ENCODE results near the gene FAM168B. TPM values are rescaled to one million over a fixed set of nuclear protein-coding genes. Genes with fewer than 3 reads are reported as not detected.
A peak's percentile ranks its signal among the peaks of the same experiment; 100 is the strongest.

FAM168B gene
- polyA plus RNA-seq, 1 of the 3 experiments (the other 2 are of a cell fraction), result 72.7 TPM

DNA sequence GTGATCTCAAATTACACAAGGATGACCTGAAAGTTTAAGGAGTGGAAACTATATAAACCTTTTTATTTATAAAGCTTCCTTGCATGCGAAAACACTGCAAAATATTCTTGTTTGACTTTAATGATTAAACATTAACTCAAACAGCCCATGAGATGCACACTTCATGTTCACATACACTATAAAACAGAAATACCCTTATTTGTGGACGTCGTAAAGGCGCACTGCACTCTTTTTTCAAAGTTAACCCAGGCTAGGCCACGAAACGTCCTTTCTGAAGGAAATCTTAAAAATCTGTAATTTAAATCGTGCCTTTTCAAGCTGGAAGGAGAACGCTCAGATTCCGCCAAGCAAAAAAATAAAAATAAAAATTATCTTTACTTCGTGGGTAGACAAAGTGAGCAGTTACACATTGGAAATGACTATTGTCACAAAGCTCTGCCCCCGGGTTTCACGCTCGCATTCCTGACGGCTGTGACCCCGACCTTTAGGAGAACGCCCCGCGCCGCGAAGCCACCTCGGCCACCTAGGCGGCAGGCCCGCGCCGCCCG is 728 bp downstream of the FAM168B start:
- WGBS (ENCODE audit: low lambda C conversion rate), result 3% methylated on average over 14 of the region's 26 CpGs
- Histone ChIP-seq H3K4me3 (ENCODE audit: low read depth in 2 of 2, low read length in 1 of 2) (peak overlapping the region; percentile 69 to 90), H2AFZ (ENCODE audit: low read depth) (no peak overlapping the region), H3K36me3 (replicated peaks in 1 of 2; ENCODE audit: control insufficient read depth in 1 of 2, insufficient read depth in 2 of 2, low read length in 1 of 2) (peaks cover 1 to 30% of the 10 kb centered on the region in 2 experiments), H3K9me3 (no peaks in the 10 kb centered on the region), H3K27ac (ENCODE audit: low read depth in 2 of 2, low read length in 1 of 2) (peak overlapping the region; percentile 80 to 91), H3K4me1 (ENCODE audit: control insufficient read depth in 1 of 2, insufficient read depth in 2 of 2, low read depth in 1 of 2, low read length in 1 of 2) (0 out of 4 replicates have a peak, but pooled peaks cover 0 to 3% of the 10 kb centered on the region in 2 experiments), H3K4me2 (peak overlapping the region; percentile 87), H3F3A (replicated peaks; ENCODE audit: insufficient read depth) (peaks cover 15% of the 10 kb centered on the region), H4K20me1 (ENCODE audit: insufficient read depth) (peaks cover 48% of the 10 kb centered on the region), H3K27me3 (ENCODE audit: insufficient read depth) (no peaks in the 10 kb centered on the region), H3K9me2 (no peaks in the 10 kb centered on the region), H3K9ac (peak overlapping the region; percentile 89), H3K79me2 (ENCODE audit: insufficient read depth) (peaks cover 54% of the 10 kb centered on the region)
- DNase-seq, result no peak
- ChIA-PET POLR2A (interaction anchor here (0.8 to 1.2 kb wide), 4 partner anchors 11 to 46 kb away, joined by 3 to 4 read pairs (median 3); partner anchors contain the start of gene PLEKHB2), CTCF (interaction anchor here (0.7 kb wide), 1 partner anchor 55 kb away, joined by 3 read pairs; no protein-coding TSS in a partner anchor)
- 0 out of 2 replicates have a peak, but pooled peaks have one; percentile 0 for TF ChIP-seq POLR2AphosphoS5 (IDR thresholded peaks at IDR 0.05; ENCODE audit: low read depth, low read length)
- TF ChIP-seq, protein P1, sequence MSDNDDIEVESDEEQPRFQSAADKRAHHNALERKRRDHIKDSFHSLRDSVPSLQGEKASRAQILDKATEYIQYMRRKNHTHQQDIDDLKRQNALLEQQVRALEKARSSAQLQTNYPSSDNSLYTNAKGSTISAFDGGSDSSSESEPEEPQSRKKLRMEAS (IDR thresholded peaks at IDR 0.05; ENCODE audit: low read depth), result no peak
- TF ChIP-seq EZH2phosphoT487 (IDR thresholded peaks at IDR 0.05; ENCODE audit: borderline replicate concordance, low read depth), result no peak

DNA sequence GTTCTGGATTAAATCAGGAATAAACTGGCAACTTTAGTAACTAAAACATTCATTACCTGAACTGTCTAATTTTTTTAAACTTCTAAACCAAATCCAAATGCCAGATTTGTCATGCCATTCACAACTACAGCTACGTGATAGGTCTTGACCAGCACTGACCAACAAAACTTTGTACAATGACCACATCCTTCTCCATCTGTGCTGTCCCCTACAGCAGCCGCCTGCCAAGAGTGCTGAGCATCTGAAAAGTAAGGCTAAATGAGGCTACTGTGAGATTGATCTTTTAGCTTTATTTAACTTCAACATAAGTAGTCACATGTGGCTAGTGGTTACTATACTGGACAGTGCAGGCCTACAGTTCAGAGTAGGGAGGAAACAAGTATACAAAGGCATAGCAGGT is 7.6 kb downstream of the FAM168B start:
- 0 out of 2 replicates have a peak overlapping the region, but pooled peaks have one; percentile 13 for H3K4me2 ChIP-seq
- no peak overlapping the region for H3K9ac ChIP-seq
- ChIA-PET CTCF (interaction anchor here (1.3 to 1.8 kb wide), 2 partner anchors 12 to 18 kb away, joined by 6 to 7 read pairs; partner anchors contain the start of gene PLEKHB2), POLR2A (no interaction called here)
- peaks cover 6% of the 10 kb centered on the region for H3F3A ChIP-seq (replicated peaks; ENCODE audit: insufficient read depth)
- no peaks in the 10 kb centered on the region for H3K9me2 ChIP-seq
- peaks cover 33 to 67% of the 10 kb centered on the region in 2 experiments for H3K36me3 ChIP-seq (replicated peaks in 1 of 2; ENCODE audit: control insufficient read depth in 1 of 2, insufficient read depth in 2 of 2, low read length in 1 of 2)
- no peak overlapping the region for H2AFZ ChIP-seq (ENCODE audit: low read depth)
- peaks cover 91% of the 10 kb centered on the region for H4K20me1 ChIP-seq (ENCODE audit: insufficient read depth)
- 89% methylated on average over 2 of the region's 2 CpGs for WGBS (ENCODE audit: low lambda C conversion rate)
- H3K27ac ChIP-seq (ENCODE audit: low read depth in 2 of 2, low read length in 1 of 2), result peak overlapping the region; percentile 7 to 36; a peak in 1 of 4 replicates
- no peak overlapping the region for H3K4me3 ChIP-seq (ENCODE audit: low read depth in 2 of 2, low read length in 1 of 2)
- peaks cover 100% of the 10 kb centered on the region for H3K79me2 ChIP-seq (ENCODE audit: insufficient read depth)
- no peak for DNase-seq
- peaks cover 0 to 12% of the 10 kb centered on the region in 2 experiments; a peak in 2 of 4 replicates for H3K4me1 ChIP-seq (ENCODE audit: control insufficient read depth in 1 of 2, insufficient read depth in 2 of 2, low read depth in 1 of 2, low read length in 1 of 2)
- H3K27me3 ChIP-seq (ENCODE audit: insufficient read depth), result no peaks in the 10 kb centered on the region
- TF ChIP-seq RFX5 (IDR thresholded peaks at IDR 0.05; ENCODE audit: low read length), result no peak
- TF ChIP-seq NFIC (IDR thresholded peaks at IDR 0.05; ENCODE audit: borderline replicate concordance), result no peak
- TF ChIP-seq FOSL2 (IDR thresholded peaks at IDR 0.05; ENCODE audit: borderline replicate concordance, low read depth), result no peak
- TF ChIP-seq FOXM1 (IDR thresholded peaks at IDR 0.05; ENCODE audit: low read depth), result no peak
- TF ChIP-seq, protein P2, sequence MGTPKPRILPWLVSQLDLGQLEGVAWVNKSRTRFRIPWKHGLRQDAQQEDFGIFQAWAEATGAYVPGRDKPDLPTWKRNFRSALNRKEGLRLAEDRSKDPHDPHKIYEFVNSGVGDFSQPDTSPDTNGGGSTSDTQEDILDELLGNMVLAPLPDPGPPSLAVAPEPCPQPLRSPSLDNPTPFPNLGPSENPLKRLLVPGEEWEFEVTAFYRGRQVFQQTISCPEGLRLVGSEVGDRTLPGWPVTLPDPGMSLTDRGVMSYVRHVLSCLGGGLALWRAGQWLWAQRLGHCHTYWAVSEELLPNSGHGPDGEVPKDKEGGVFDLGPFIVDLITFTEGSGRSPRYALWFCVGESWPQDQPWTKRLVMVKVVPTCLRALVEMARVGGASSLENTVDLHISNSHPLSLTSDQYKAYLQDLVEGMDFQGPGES (IDR thresholded peaks at IDR 0.05; ENCODE audit: low read depth, low read length), result no peak
- no peak for TF ChIP-seq TEAD4 (IDR thresholded peaks at IDR 0.05; ENCODE audit: borderline replicate concordance, insufficient read depth)
- TF ChIP-seq POLR2AphosphoS5 (IDR thresholded peaks at IDR 0.05; ENCODE audit: low read depth, low read length), result no peak
- TF ChIP-seq RXRA (IDR thresholded peaks at IDR 0.05; ENCODE audit: borderline replicate concordance, low read depth), result no peak
- TF ChIP-seq EP300 (IDR thresholded peaks at IDR 0.05; ENCODE audit: borderline replicate concordance in 1 of 2, low read depth in 1 of 2, low read length in 1 of 2), result no peak
- no peak for TF ChIP-seq FOXJ3 (CRISPR knock-in tag; IDR thresholded peaks at IDR 0.05)
- TF ChIP-seq, protein P3, sequence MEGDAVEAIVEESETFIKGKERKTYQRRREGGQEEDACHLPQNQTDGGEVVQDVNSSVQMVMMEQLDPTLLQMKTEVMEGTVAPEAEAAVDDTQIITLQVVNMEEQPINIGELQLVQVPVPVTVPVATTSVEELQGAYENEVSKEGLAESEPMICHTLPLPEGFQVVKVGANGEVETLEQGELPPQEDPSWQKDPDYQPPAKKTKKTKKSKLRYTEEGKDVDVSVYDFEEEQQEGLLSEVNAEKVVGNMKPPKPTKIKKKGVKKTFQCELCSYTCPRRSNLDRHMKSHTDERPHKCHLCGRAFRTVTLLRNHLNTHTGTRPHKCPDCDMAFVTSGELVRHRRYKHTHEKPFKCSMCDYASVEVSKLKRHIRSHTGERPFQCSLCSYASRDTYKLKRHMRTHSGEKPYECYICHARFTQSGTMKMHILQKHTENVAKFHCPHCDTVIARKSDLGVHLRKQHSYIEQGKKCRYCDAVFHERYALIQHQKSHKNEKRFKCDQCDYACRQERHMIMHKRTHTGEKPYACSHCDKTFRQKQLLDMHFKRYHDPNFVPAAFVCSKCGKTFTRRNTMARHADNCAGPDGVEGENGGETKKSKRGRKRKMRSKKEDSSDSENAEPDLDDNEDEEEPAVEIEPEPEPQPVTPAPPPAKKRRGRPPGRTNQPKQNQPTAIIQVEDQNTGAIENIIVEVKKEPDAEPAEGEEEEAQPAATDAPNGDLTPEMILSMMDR (IDR thresholded peaks at IDR 0.05), result no peak
- TF ChIP-seq RAD21 (IDR thresholded peaks at IDR 0.05; ENCODE audit: low read length), result no peak
- TF ChIP-seq GATA2 (CRISPR knock-in tag; IDR thresholded peaks at IDR 0.05), result no peak
- no peak for TF ChIP-seq NRF1 (IDR thresholded peaks at IDR 0.05; ENCODE audit: low read depth, low read length)
- no peaks in the 10 kb centered on the region for H3K9me3 ChIP-seq

All from SK-N-SH (cell line).